Activated CD8-positive, alpha-beta T cell treated with anti-CD3 and anti-CD28 coated beads for 36 hours (primary cell): ENCODE data around the gene CLDN3. TPM values are rescaled to one million over a fixed set of nuclear protein-coding genes. Genes with fewer than 3 reads are reported as not detected.

Experiments
- ATAC-seq: fragments of 200-7000 bp; cut with Tn5 transposase; one replicate; pipeline ENCODE4 v1.10.0; 2021; ENCODE audit warnings: mild to moderate bottlenecking, moderate library complexity
- CTCF ChIA-PET: fragments of 350-600 bp; sonication (Branson Sonifier 250); formaldehyde crosslinking; loops from one replicate; lab custom pipeline; 2021; ENCODE audit warnings: antibody characterized with exemption; lab: Charles Lee
- POLR2A ChIA-PET: fragments of 350-600 bp; sonication (Branson Sonifier 250); formaldehyde crosslinking; loops from one replicate; lab custom pipeline; 2021; ENCODE audit warnings: antibody characterized with exemption; lab: Charles Lee
- DNase-seq: peaks from one replicate; pipeline ENCODE4 v3.0.0-alpha.2; 2020
- H3K27ac Mint-ChIP-seq: one replicate; pipeline ENCODE4 v1.8.0; 2021; ENCODE audit warnings: mild to moderate bottlenecking, mixed read lengths
- H3K27me3 Mint-ChIP-seq: one replicate; pipeline ENCODE4 v1.8.0; 2021; ENCODE audit warnings: mixed read lengths
- H3K36me3 Mint-ChIP-seq: one replicate; pipeline ENCODE4 v1.8.0; 2021; ENCODE audit warnings: low read depth, mixed read lengths
- H3K4me1 Mint-ChIP-seq: one replicate; pipeline ENCODE4 v1.8.0; 2021; ENCODE audit warnings: low read depth, mixed read lengths
- H3K4me3 Mint-ChIP-seq: one replicate; pipeline ENCODE4 v1.8.0; 2021; ENCODE audit warnings: mild to moderate bottlenecking, moderate library complexity, mixed read lengths
- H3K9me3 Mint-ChIP-seq: one replicate; pipeline ENCODE4 v1.8.0; 2021; ENCODE audit warnings: mixed read lengths
- CTCF ChIP-seq: fragments of 200-600 bp; IDR thresholded peaks from one replicate; pipeline ENCODE4 v1.8.0; 2022; ENCODE audit warnings: antibody characterized with exemption, mild to moderate bottlenecking
- intact Hi-C: fragments of 100-400 bp; cut with micrococcal nuclease; formaldehyde crosslinking; loops from one replicate; pipeline ENCODE4 v1.10.0; 2022
- total RNA-seq, 2 experiments: library from RNA; stranded (reverse); gene quantifications; one replicate each; pipeline ENCODE4 v1.2.3, GENCODE V29; 2021

The CLDN3 gene
- total RNA-seq, 2 experiments from 2014 or later, result not detected

- DNase-seq (no peak), ATAC-seq (no peak)
- no peak overlapping the region for H3K27ac Mint-ChIP-seq
- intact Hi-C loops, result no loop called here
- H3K4me3 Mint-ChIP-seq, result no peak overlapping the region
- H3K27me3 Mint-ChIP-seq, result no peaks in the 10 kb centered on the region
- POLR2A ChIA-PET, result interaction anchor here (0.6 kb wide), 1 partner anchor 292 kb away, joined by 3 read pairs; no protein-coding TSS in a partner anchor
- H3K9me3 Mint-ChIP-seq, result no peaks in the 10 kb centered on the region
- TF ChIP-seq CTCF, result no peak
- CTCF ChIA-PET, result interaction anchor here (1.2 kb wide), 1 partner anchor 10 kb away, joined by 3 read pairs; no protein-coding TSS in a partner anchor
- H3K36me3 Mint-ChIP-seq, result no peaks in the 10 kb centered on the region
- H3K4me1 Mint-ChIP-seq, result no peaks in the 10 kb centered on the region
Observed at GRCh38 chr7:73786588-73786987, 16.5 kb upstream of the CLDN3 start.

GRCh38 chr7:73779517-73779916, 9.4 kb upstream of the CLDN3 start:
- Mint-ChIP-seq H3K27me3 (peaks cover 2% of the 10 kb centered on the region), H3K4me3 (no peak overlapping the region), H3K36me3 (no peaks in the 10 kb centered on the region), H3K9me3 (no peaks in the 10 kb centered on the region), H3K27ac (no peak overlapping the region), H3K4me1 (no peaks in the 10 kb centered on the region)
- CTCF ChIA-PET, result no interaction called here
- intact Hi-C loops, result no loop called here
- POLR2A ChIA-PET, result no interaction called here
- DNase-seq (no peak), ATAC-seq (no peak)
- no peak for TF ChIP-seq CTCF

- no peak overlapping the region for H3K27ac Mint-ChIP-seq
Observed at GRCh38 chr7:73778801-73779389, 8.8 kb upstream of the CLDN3 start.

GRCh38 chr7:73774923-73775322, 4.9 kb upstream of the CLDN3 start:
- ChIA-PET POLR2A (no interaction called here), CTCF (no interaction called here)
- Mint-ChIP-seq H3K9me3 (no peaks in the 10 kb centered on the region), H3K4me3 (no peak overlapping the region), H3K36me3 (no peaks in the 10 kb centered on the region), H3K4me1 (peaks cover 6% of the 10 kb centered on the region), H3K27me3 (peaks cover 17% of the 10 kb centered on the region), H3K27ac (no peak overlapping the region)
- DNase-seq (no peak), ATAC-seq (no peak)
- no peak for TF ChIP-seq CTCF
- intact Hi-C loops, result no loop called here

More at GRCh38 chr7:73778801-73779389, 8.8 kb upstream of the CLDN3 start:
- H3K4me3 Mint-ChIP-seq, result no peak overlapping the region
- H3K4me1 Mint-ChIP-seq, result no peaks in the 10 kb centered on the region
- intact Hi-C loops, result no loop called here
- ATAC-seq (no peak), DNase-seq (no peak)
- no peaks in the 10 kb centered on the region for H3K36me3 Mint-ChIP-seq
- H3K27me3 Mint-ChIP-seq, result peaks cover 2% of the 10 kb centered on the region
- H3K9me3 Mint-ChIP-seq, result no peaks in the 10 kb centered on the region
- TF ChIP-seq CTCF, result no peak
- ChIA-PET CTCF (no interaction called here), POLR2A (no interaction called here)

GRCh38 chr7:73773700-73774517, 3.8 kb upstream of the CLDN3 start:
- CTCF ChIA-PET, result no interaction called here
- Mint-ChIP-seq H3K4me1 (peaks cover 6% of the 10 kb centered on the region), H3K27me3 (peaks cover 21% of the 10 kb centered on the region), H3K27ac (no peak overlapping the region), H3K9me3 (no peaks in the 10 kb centered on the region), H3K4me3 (no peak overlapping the region), H3K36me3 (no peaks in the 10 kb centered on the region)
- DNase-seq (no peak), ATAC-seq (no peak)
- intact Hi-C loops, result no loop called here
- POLR2A ChIA-PET, result no interaction called here
- TF ChIP-seq CTCF, result no peak
